ENCODE data around the gene SYNJ2.
"Not testable (repeated sequence)": the region's sequence is repeated elsewhere in the genome, so short reads cannot be mapped to it uniquely, and the experiment has no call there.

SYNJ2 gene

GRCh38 chr6:157981395-157982101 is at the start of gene SYNJ2:
Gene SYNJ2 (plus strand): TSS chr6:157981863. CDS start chr6:157981962, 99 bp downstream.
- peak in 1 of 2 experiments; percentile 56 for DNase-seq

- DNase-seq: no peak
Observed at GRCh38 chr6:157935786-157936185, 45.9 kb upstream of the SYNJ2 start.

- DNase-seq: no peak
Observed at GRCh38 chr6:157937318-157937717, 44.3 kb upstream of the SYNJ2 start.

GRCh38 chr6:157937916-157938315 is 43.7 kb upstream of the SYNJ2 start:
- DNase-seq: no peak

- not testable (repeated sequence) for DNase-seq
Observed at GRCh38 chr6:157940375-157941036, 41.2 kb upstream of the SYNJ2 start.

GRCh38 chr6:157941101-157941863 is 40.4 kb upstream of the SYNJ2 start:
- DNase-seq: no peak

- DNase-seq: no peak
Observed at GRCh38 chr6:157942351-157942750, 39.3 kb upstream of the SYNJ2 start.

GRCh38 chr6:157943249-157943963 is 38.3 kb upstream of the SYNJ2 start:
- DNase-seq: no peak

- DNase-seq: no peak
Observed at GRCh38 chr6:157943964-157944283, 37.7 kb upstream of the SYNJ2 start.

GRCh38 chr6:157944983-157945931 is 36.4 kb upstream of the SYNJ2 start:
- no peak for DNase-seq

GRCh38 chr6:157946053-157946617 is 35.5 kb upstream of the SYNJ2 start:
- no peak for DNase-seq

GRCh38 chr6:157946865-157947532 is 34.7 kb upstream of the SYNJ2 start:
- no peak for DNase-seq

- not testable (repeated sequence) for DNase-seq
Observed at GRCh38 chr6:157950899-157951298, 30.8 kb upstream of the SYNJ2 start.

- DNase-seq: no peak
Observed at GRCh38 chr6:157951828-157952227, 29.8 kb upstream of the SYNJ2 start.

GRCh38 chr6:157952861-157953351 is 28.8 kb upstream of the SYNJ2 start:
- no peak for DNase-seq

- DNase-seq: no peak
Observed at GRCh38 chr6:157953580-157954091, 28.0 kb upstream of the SYNJ2 start.

GRCh38 chr6:157954150-157955117 is 27.2 kb upstream of the SYNJ2 start:
- no peak for DNase-seq

- no peak for DNase-seq
Observed at GRCh38 chr6:157955675-157956074, 26.0 kb upstream of the SYNJ2 start.

- DNase-seq: no peak
Observed at GRCh38 chr6:157956171-157956730, 25.4 kb upstream of the SYNJ2 start.
